GM19043 (cell line): ENCODE results near the gene NDUFB3.
A peak's percentile ranks its signal among the peaks of the same experiment; 100 is the strongest.
"Not testable (repeated sequence)": the region's sequence is repeated elsewhere in the genome, so short reads cannot be mapped to it uniquely, and the experiment has no call there.

ENCODE experiments used
- ATAC-seq: cut with Tn5 transposase; IDR thresholded peaks from one replicate; pipeline ENCODE4 v1.9.1; 2021; ENCODE audit warnings: low read depth; ENCODE audit not compliant: unreplicated experiment

Gene NDUFB3

GRCh38 chr2:201071479-201072200, at the start of gene NDUFB3, which contains the start of gene HYCC2:
Gene NDUFB3 (plus strand): TSS chr2:201072001. CDS start chr2:201078883, 6,882 bp downstream.
Gene HYCC2 (minus strand): TSS chr2:201071671. CDS start chr2:201024009, 47,662 bp downstream.
- peak; percentile 97 for ATAC-seq

DNA sequence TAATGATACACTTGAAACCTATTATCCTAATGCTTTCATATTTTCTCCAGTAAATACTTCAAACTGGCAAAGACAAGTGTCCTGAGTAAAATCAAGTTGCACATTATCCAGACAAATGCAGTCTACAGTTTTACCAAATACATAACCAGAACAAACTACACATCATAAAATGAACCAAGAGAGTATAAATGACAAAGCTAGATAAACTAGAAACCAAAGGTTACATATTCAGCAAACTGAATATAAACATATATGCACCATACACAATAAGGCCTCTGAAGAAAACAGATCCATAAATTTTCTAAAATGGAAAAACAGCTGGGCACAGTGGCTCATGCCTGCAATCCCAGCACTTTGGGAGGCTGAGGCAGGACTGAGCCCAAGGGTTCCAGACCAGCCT, 47.3 kb upstream of the NDUFB3 start:
- no peak for ATAC-seq

DNA sequence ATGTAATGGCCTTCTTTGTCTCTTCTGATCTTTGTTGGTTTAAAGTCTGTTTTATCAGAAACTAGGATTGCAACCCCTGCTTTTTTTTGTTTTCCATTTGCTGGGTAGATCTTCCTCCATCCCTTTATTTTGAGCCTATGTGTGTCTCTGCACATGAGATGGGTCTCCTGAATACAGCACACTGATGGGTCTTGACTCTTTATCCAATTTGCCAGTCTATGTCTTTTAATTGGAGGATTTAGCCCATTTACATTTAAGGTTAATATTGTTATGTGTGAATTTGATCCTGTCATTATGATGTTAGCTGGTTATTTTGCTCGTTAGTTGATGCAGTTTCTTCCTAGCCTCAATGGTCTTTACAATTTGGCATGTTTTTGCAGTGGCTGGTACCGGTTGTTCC, 37.4 kb upstream of the NDUFB3 start:
- ATAC-seq: not testable (repeated sequence)

GRCh38 chr2:201038361-201038760, 33.4 kb upstream of the NDUFB3 start:
- not testable (repeated sequence) for ATAC-seq

- ATAC-seq: no peak
Observed at GRCh38 chr2:201038855-201039254, 32.9 kb upstream of the NDUFB3 start.

GRCh38 chr2:201040867-201041628, 30.8 kb upstream of the NDUFB3 start:
- ATAC-seq: no peak

GRCh38 chr2:201042451-201042850, 29.4 kb upstream of the NDUFB3 start:
- ATAC-seq: not testable (repeated sequence)

GRCh38 chr2:201043050-201043449, 28.8 kb upstream of the NDUFB3 start:
- ATAC-seq: not testable (repeated sequence)

GRCh38 chr2:201046881-201047280, 24.9 kb upstream of the NDUFB3 start:
- no peak for ATAC-seq

GRCh38 chr2:201049455-201049854, 22.3 kb upstream of the NDUFB3 start:
- ATAC-seq: no peak

GRCh38 chr2:201057087-201057521, 14.7 kb upstream of the NDUFB3 start:
- ATAC-seq: no peak

DNA sequence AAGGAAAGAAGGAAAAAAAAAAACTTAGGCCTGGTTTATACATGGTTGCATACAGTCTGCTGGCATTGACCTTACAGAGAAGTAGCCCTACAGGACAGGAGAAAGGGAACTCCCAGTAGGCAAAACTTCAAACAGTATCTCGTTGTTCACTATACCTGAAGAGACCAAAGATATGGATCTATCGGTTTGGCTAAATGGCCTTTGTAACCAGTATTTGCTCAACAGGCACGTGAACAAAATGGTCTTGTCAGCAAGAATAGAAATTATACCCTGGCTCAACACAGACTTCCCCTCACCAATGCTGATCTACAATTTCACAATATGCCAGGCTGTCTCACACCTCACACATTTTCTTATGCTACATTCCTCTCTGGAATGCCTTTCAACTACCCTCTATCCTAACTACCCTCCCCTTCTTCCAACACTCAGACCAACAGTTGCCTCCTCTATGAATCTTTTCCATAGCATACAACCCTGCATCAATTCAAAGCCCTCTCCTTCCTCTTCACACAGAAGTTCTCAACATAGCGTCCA, 14.0 kb upstream of the NDUFB3 start:
- ATAC-seq: no peak

DNA sequence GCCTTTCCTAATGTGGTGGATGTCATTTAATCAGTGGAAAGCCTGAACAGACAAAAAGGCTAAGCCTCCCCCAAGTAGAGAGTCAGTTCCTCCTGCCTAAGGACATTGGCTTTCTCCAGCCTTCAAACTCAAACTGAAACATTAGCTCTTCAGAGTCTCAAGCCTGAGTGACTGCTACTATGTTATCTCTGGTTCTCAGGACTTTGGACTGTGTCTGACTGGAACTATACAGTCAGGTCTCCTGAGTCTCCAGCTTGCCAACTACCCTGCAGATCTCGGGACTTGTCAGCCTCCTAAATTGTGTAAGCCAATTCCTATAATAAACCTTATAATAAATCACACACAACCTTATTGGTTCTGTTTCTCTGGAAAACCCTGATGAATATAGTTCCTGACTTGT, 12.9 kb upstream of the NDUFB3 start:
- ATAC-seq: no peak

DNA sequence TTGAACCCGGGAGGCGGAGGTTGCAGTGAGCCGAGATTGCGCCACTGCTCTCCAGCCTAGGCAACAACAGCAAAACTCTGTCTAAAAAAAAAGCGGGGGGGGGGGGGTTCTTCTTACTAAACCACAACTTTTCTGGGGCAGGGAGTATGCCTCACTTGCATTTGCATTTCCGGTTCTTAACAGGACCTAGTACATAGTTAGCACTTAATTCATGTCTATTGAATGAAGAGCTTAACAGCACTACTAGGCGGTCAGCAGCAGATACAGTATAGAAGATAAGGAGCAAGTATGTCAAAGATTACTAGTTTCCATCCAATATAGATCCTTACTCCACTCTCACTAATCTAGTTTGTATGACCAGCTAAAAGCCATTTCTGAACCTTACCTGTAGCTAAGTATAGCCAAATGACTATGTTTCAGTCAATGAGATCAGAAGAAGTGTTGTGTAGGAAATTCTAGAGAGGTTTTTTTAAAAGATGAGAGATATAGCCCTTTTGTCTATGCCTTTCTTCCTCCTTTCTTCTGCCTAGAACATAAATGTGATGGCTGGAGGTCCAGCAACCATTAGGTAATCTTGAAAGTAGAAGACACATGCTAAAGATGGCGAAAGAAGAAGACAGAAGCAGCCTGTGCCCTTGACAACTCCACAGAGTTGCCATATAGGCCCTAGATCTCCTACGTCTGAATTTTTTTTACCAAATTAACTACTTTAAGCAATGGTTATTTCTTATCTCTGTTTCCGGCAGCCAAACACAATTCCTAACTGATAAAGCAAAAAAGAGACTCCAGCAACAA, 11.6 kb upstream of the NDUFB3 start:
- ATAC-seq: no peak

- ATAC-seq: not testable (repeated sequence)
Observed at GRCh38 chr2:201063516-201063915, 8.3 kb upstream of the NDUFB3 start.

DNA sequence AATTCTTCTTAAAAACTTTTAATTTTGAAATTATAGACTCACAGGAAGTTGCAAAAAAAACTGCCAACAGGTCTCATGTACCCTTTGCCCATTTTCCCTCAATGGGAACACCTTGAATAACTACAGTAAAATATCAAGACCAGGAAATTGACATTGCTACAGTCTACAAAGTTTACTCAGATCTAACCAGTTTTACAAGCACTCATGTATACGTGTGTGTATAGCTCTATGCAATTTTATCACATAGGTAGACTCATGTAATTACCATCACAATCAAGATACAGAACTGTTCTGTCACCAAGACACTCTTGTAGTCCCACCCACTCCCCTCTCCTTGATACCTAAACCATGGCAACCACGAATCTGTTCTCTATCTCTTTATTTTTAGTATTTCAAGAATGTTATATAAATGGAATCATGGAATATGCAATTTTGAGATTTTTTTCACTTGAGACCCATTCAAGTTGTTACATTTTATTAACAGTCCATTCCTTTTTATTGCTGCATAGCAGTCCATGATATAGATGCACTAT, 6.9 kb upstream of the NDUFB3 start:
- ATAC-seq: no peak

DNA sequence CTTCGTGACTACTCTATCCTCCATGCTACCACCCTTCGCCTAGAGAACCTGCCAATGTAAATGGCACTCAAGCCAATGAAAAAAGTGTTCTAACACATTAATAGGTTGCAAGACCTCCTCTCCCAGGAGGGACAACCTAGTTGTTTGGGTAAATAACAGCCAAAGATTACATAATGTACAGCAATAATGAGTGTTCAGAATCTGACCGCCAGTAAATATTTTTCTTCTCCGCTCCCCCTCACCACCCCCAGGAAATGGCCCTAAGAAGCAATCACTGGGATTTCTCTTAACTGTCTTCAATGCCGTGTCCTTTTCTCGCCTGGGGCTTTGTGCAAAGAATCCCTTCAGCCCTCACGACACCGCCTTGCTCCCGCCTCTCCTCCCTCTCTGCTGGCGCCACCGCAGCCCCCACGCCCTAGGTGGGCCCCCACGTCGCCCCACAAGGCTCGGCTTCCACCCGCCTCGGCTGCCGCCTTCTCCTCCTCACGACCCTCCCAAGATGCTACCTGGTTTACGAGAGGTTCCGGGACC, 788 bp upstream of the NDUFB3 start:
- ATAC-seq: peak; percentile 13

DNA sequence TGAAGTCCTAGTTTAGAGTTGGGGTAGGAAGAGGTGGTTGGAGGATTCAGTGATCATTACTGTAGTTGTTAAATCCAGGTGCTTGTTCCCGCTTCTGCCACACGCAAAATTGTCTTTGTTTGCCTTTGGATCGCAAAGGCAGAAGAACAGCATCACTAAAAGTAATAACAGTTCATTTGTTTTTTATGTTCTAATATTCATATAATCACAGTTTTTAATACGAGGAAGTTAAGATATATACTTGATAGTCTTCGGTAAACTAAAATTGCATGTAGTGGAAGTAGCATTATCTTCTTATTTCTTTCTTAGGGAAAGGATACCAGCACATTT, 365 bp downstream of the NDUFB3 start:
- ATAC-seq: no peak

GRCh38 chr2:201073071-201073470, 1.3 kb downstream of the NDUFB3 start:
- ATAC-seq: no peak

DNA sequence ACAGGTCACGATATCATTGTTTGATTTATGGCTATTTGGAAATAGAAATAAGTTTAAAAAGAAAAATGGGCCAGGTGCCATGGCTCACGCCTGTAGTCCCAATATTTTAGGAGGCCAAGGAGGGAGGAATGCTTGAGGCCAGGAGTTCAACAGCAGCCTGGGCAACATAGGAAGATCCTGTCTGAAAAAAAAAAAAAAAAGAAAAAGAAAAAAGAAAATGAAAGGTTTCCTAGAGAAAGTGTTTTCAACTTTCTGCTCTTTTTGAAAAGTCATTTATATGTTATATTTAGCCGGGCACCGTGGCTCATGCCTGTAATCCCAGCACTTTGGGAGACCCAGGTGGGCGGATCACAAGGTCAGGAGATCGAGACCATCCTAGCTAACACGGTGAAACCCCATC, 3.2 kb downstream of the NDUFB3 start:
- no peak for ATAC-seq
